Smooth muscle cell (in vitro differentiated cells): ENCODE data around the gene WDFY3. TPM values are rescaled to one million over a fixed set of nuclear protein-coding genes. Genes with fewer than 3 reads are reported as not detected.
"Not testable (repeated sequence)": the region's sequence is repeated elsewhere in the genome, so short reads cannot be mapped to it uniquely, and the experiment has no call there.

ENCODE experiments used
- DNase-seq: peaks from one replicate; lab custom pipeline; 2025; ENCODE audit not compliant: unreplicated experiment; lab: John Stamatoyannopoulos, UW
- H2AFZ ChIP-seq: fragments of 200-600 bp; sonication (generic); 2 replicates; pipeline ENCODE4 v1.6.0; 2016; ENCODE audit warnings: antibody characterized with exemption, low read depth, mild to moderate bottlenecking
- H3F3A ChIP-seq: fragments of 200-600 bp; sonication (generic); 2 replicates; pipeline ENCODE4 v1.6.0; 2017; ENCODE audit warnings: antibody characterized with exemption, low read depth
- H3K27ac ChIP-seq: fragments of 200-600 bp; sonication (generic); 2 replicates; pipeline ENCODE4 v1.5.1; 2016; ENCODE audit warnings: low read depth, mild to moderate bottlenecking
- H3K27me3 ChIP-seq: fragments of 200-600 bp; sonication (generic); 2 replicates; pipeline ENCODE4 v1.6.1; 2016; ENCODE audit warnings: low read depth, mild to moderate bottlenecking
- H3K36me3 ChIP-seq: fragments of 200-600 bp; sonication (generic); 2 replicates; pipeline ENCODE4 v1.5.1; 2016; ENCODE audit warnings: low read depth
- H3K4me1 ChIP-seq: fragments of 200-600 bp; sonication (generic); 2 replicates; pipeline ENCODE4 v1.5.1; 2016; ENCODE audit warnings: low read depth
- H3K4me2 ChIP-seq: fragments of 200-600 bp; sonication (generic); 2 replicates; pipeline ENCODE4 v1.6.0; 2016; ENCODE audit warnings: mild to moderate bottlenecking
- H3K4me3 ChIP-seq: fragments of 200-600 bp; sonication (generic); 2 replicates; pipeline ENCODE4 v1.5.1; 2016; ENCODE audit warnings: mild to moderate bottlenecking
- H3K79me2 ChIP-seq: fragments of 200-600 bp; sonication (generic); 2 replicates; pipeline ENCODE4 v1.6.0; 2016; ENCODE audit warnings: low read depth, mild to moderate bottlenecking
- H3K9ac ChIP-seq: fragments of 200-600 bp; sonication (generic); 2 replicates; pipeline ENCODE4 v1.6.0; 2016; ENCODE audit warnings: low read depth
- H3K9me3 ChIP-seq: fragments of 200-600 bp; sonication (generic); replicated peaks from 2 replicates; pipeline ENCODE4 v1.5.1; 2016; ENCODE audit warnings: low read depth
- H4K20me1 ChIP-seq: fragments of 200-600 bp; sonication (generic); 2 replicates; pipeline ENCODE4 v1.6.0; 2016; ENCODE audit warnings: low read depth
- CTCF ChIP-seq: fragments of 200-600 bp; sonication (generic); IDR thresholded peaks from 2 replicates; pipeline ENCODE4 v1.5.1; 2017; ENCODE audit warnings: borderline replicate concordance, mild to moderate bottlenecking, antibody characterized with exemption; ENCODE audit not compliant: insufficient read depth, poor library complexity, severe bottlenecking
- WGBS: methylation state at CpG from one replicate; pipeline ENCODE4 v1.1.7; 2016; ENCODE audit warnings: low lambda C conversion rate; 5-methylcytosine and 5-hydroxymethylcytosine counted together
- polyA plus RNA-seq: library from polyadenylated mRNA; unstranded; fragments of >200 nt; fragmentation: Nextera tagmentation; extraction: Ambion mirVana; gene quantifications from 2 replicates; pipeline ENCODE4 v1.2.1, GENCODE V29; 2016
- total RNA-seq: library from RNA; depleted of rRNA; stranded (reverse); fragments of >200 nt; gene quantifications from 2 replicates; pipeline ENCODE4 v1.2.3, GENCODE V29; 2014

WDFY3 gene
- total and polyA plus RNA-seq, 2 experiments from 2014 or later: 4.0 to 63.9 TPM

GRCh38 chr4:84688605-84689004, 277.9 kb downstream of the WDFY3 start:
- H3K9ac ChIP-seq: no peak overlapping the region
- DNase-seq: no peak
- peaks cover 19% of the 10 kb centered on the region for H3F3A ChIP-seq
- H3K36me3 ChIP-seq: no peaks in the 10 kb centered on the region
- H2AFZ ChIP-seq: no peak overlapping the region
- no peaks in the 10 kb centered on the region for H3K27me3 ChIP-seq
- no peaks in the 10 kb centered on the region for H3K79me2 ChIP-seq
- WGBS: 98% methylated on average over 5 of the region's 5 CpGs
- H3K27ac ChIP-seq: peak overlapping the region; percentile 8
- TF ChIP-seq CTCF: no peak
- H3K9me3 ChIP-seq: no peaks in the 10 kb centered on the region
- H3K4me1 ChIP-seq: peaks cover 3% of the 10 kb centered on the region
- H4K20me1 ChIP-seq: no peaks in the 10 kb centered on the region
- H3K4me2 ChIP-seq: no peak overlapping the region
- no peak overlapping the region for H3K4me3 ChIP-seq

- no peak overlapping the region for H3K4me2 ChIP-seq
- no peaks in the 10 kb centered on the region for H3K36me3 ChIP-seq
- peaks cover 9% of the 10 kb centered on the region for H3F3A ChIP-seq
- H2AFZ ChIP-seq: no peak overlapping the region
- peaks cover 12% of the 10 kb centered on the region for H3K4me1 ChIP-seq
- H3K27me3 ChIP-seq: no peaks in the 10 kb centered on the region
- no peak overlapping the region for H3K9ac ChIP-seq
- H3K4me3 ChIP-seq: no peak overlapping the region
- no peaks in the 10 kb centered on the region for H4K20me1 ChIP-seq
- DNase-seq: no peak
- no peak overlapping the region for H3K27ac ChIP-seq
- no peaks in the 10 kb centered on the region for H3K79me2 ChIP-seq
- TF ChIP-seq CTCF: no peak
- H3K9me3 ChIP-seq: no peaks in the 10 kb centered on the region
- whole genome bisulfite sequencing: 91% methylated on average over 1 of the region's 1 CpG
Measured at GRCh38 chr4:84685105-84685504, 281.4 kb downstream of the WDFY3 start.

- TF ChIP-seq CTCF: no peak
- Histone ChIP-seq H2AFZ (no peak overlapping the region), H3K9me3 (no peaks in the 10 kb centered on the region), H3F3A (peaks cover 9% of the 10 kb centered on the region), H3K9ac (no peak overlapping the region), H3K36me3 (no peaks in the 10 kb centered on the region), H3K4me2 (no peak overlapping the region), H4K20me1 (no peaks in the 10 kb centered on the region), H3K4me1 (peaks cover 12% of the 10 kb centered on the region), H3K27me3 (no peaks in the 10 kb centered on the region), H3K4me3 (no peak overlapping the region), H3K79me2 (no peaks in the 10 kb centered on the region), H3K27ac (peak overlapping the region; percentile 31)
- WGBS: 88% methylated on average over 3 of the region's 3 CpGs
- DNase-seq: no peak
Measured at GRCh38 chr4:84684361-84684760, 282.1 kb downstream of the WDFY3 start.

- peaks cover 4% of the 10 kb centered on the region for H3K36me3 ChIP-seq
- H3K4me2 ChIP-seq: no peak overlapping the region
- H3K27me3 ChIP-seq: no peaks in the 10 kb centered on the region
- 82% methylated on average over 7 of the region's 7 CpGs for WGBS
- DNase-seq: no peak
- no peak for TF ChIP-seq CTCF
- H3K4me3 ChIP-seq: no peak overlapping the region
- peak overlapping the region; percentile 31 for H3K27ac ChIP-seq
- no peaks in the 10 kb centered on the region for H3K9me3 ChIP-seq
- no peaks in the 10 kb centered on the region for H3K79me2 ChIP-seq
- H3K4me1 ChIP-seq: peaks cover 12% of the 10 kb centered on the region
- peaks cover 9% of the 10 kb centered on the region for H3F3A ChIP-seq
- H2AFZ ChIP-seq: no peak overlapping the region
- H3K9ac ChIP-seq: no peak overlapping the region
- H4K20me1 ChIP-seq: no peaks in the 10 kb centered on the region
Measured at GRCh38 chr4:84683064-84683850, 283.2 kb downstream of the WDFY3 start.

- Histone ChIP-seq H3K4me2 (peak overlapping the region; percentile 45), H3K4me1 (peaks cover 12% of the 10 kb centered on the region), H3K27ac (peak overlapping the region; percentile 31)
- WGBS: 80% methylated on average over 4 of the region's 4 CpGs
- not testable (repeated sequence) for H2AFZ ChIP-seq, H3K36me3 ChIP-seq, H3K27me3 ChIP-seq, H4K20me1 ChIP-seq, H3K9ac ChIP-seq, DNase-seq, H3K4me3 ChIP-seq, H3F3A ChIP-seq, H3K9me3 ChIP-seq, H3K79me2 ChIP-seq
Measured at GRCh38 chr4:84682661-84683060, 283.8 kb downstream of the WDFY3 start.
